Panc1 (cell line): Measurements from ENCODE around the gene MTMR8. TPM values are rescaled to one million over a fixed set of nuclear protein-coding genes. Genes with fewer than 3 reads are reported as not detected.

Source experiments
- ATAC-seq: fragments of 200-7000 bp; cut with Tn5 transposase; 2 replicates; pipeline ENCODE4 v1.9.1; 2020; ENCODE audit warnings: mild to moderate bottlenecking, moderate library complexity
- Bru-seq: library from RNA; stranded (reverse); fragments of 400-500 nt; gene quantifications from one replicate; lab custom pipeline; 2021; lab: Mats Ljungman, UMichigan
- BruChase-seq, 2 experiments: library from RNA; stranded (reverse); fragments of 400-500 nt; gene quantifications; one replicate each; lab custom pipeline; 2021; lab: Mats Ljungman, UMichigan
- BruUV-seq: library from RNA; stranded (reverse); fragments of 400-500 nt; replicated peaks from 2 replicates; lab custom pipeline; 2021; lab: Mats Ljungman, UMichigan
- CTCF ChIA-PET: fragments of 300-600 bp; sonication (Branson Sonifier 250); formaldehyde crosslinking; loops from one replicate; lab custom pipeline; 2022; ENCODE audit warnings: antibody characterized with exemption; lab: Charles Lee
- POLR2A ChIA-PET: fragments of 300-600 bp; sonication (Branson Sonifier 250); formaldehyde crosslinking; loops from one replicate; lab custom pipeline; 2022; ENCODE audit warnings: antibody characterized with exemption; lab: Charles Lee
- DNase-seq: peaks from one replicate; pipeline ENCODE4 v3.0.0-alpha.2; 2010; ENCODE audit warnings: low read depth, low spot score
- H3K27ac ChIP-seq: 2 replicates; pipeline ENCODE4 v1.5.1; 2011; ENCODE audit warnings: mild to moderate bottlenecking, low read length, inconsistent platforms
- H3K27me3 ChIP-seq: fragments of 200-500 bp; sonication (Bioruptor generic); 2 replicates; pipeline ENCODE4 v1.6.0; 2014; ENCODE audit warnings: low read length, inconsistent platforms; ENCODE audit not compliant: control insufficient read depth, insufficient read depth
- H3K36me3 ChIP-seq: fragments of 200-500 bp; sonication (Bioruptor generic); 2 replicates; pipeline ENCODE4 v1.5.1; 2014; ENCODE audit warnings: inconsistent platforms, mild to moderate bottlenecking, low read length, moderate library complexity; ENCODE audit not compliant: control insufficient read depth, insufficient read depth
- H3K4me1 ChIP-seq: 2 replicates; pipeline ENCODE4 v1.5.1; 2011; ENCODE audit warnings: inconsistent platforms, mild to moderate bottlenecking, low read length, moderate library complexity; ENCODE audit not compliant: control insufficient read depth, insufficient read depth
- H3K4me3 ChIP-seq, 2 experiments: 2 replicates each; pipeline ENCODE4 v1.5.1; 2011 to 2012; ENCODE audit warnings: low read depth in 2 of 2, low read length in 2 of 2, mild to moderate bottlenecking in 2 of 2, inconsistent platforms in 1 of 2, moderate library complexity in 1 of 2
- H3K9me3 ChIP-seq: fragments of 200-500 bp; sonication (Bioruptor generic); 2 replicates; pipeline ENCODE4 v1.5.1; 2014; ENCODE audit warnings: low read depth, mild to moderate bottlenecking, inconsistent platforms, low read length, moderate library complexity; ENCODE audit not compliant: control insufficient read depth, insufficient read depth
- POLR2AphosphoS5 ChIP-seq: IDR thresholded peaks from 2 replicates; pipeline ENCODE4 v1.6.1; 2012; ENCODE audit warnings: mild to moderate bottlenecking, low read depth, low read length, moderate library complexity
- REST ChIP-seq, 2 experiments: IDR thresholded peaks; 2 replicates each; pipeline ENCODE4 v1.6.1; 2011 to 2012; ENCODE audit warnings: low read depth in 2 of 2, control low read depth in 1 of 2, low read length in 1 of 2, mild to moderate bottlenecking in 1 of 2, moderate library complexity in 1 of 2; ENCODE audit not compliant: insufficient read depth in 1 of 2
- SIN3A ChIP-seq: IDR thresholded peaks from 2 replicates; pipeline ENCODE4 v1.6.1; 2012; ENCODE audit warnings: low read depth, mild to moderate bottlenecking, low read length, moderate library complexity, borderline replicate concordance; ENCODE audit not compliant: insufficient read depth
- TCF7L2 ChIP-seq: IDR thresholded peaks from 2 replicates; pipeline ENCODE4 v1.6.1; 2011; ENCODE audit warnings: mild to moderate bottlenecking, low read depth, low read length, inconsistent platforms
- in situ Hi-C: cut with HindIII; loops from 2 replicates; pipeline ENCODE4 v1.10.0; 2016; ENCODE audit warnings: low sequenced_read_pairs, low pct_unique_long_range_greater_than_20kb
- intact Hi-C: fragments of 100-400 bp; cut with micrococcal nuclease; formaldehyde crosslinking; loops from one replicate; pipeline ENCODE4 v1.10.0; 2022; ENCODE audit not compliant: unreplicated experiment
- long read RNA-seq: library from polyadenylated mRNA; unstranded; transcript quantifications from one replicate; pipeline ENCODE4 v2.0.0, GENCODE V29; 2021; ENCODE audit not compliant: unreplicated experiment
- polyA plus RNA-seq: library from polyadenylated mRNA; unstranded; fragments of >200 nt; gene quantifications from one replicate; pipeline ENCODE4 v1.2.1, GENCODE V29; 2012; ENCODE audit warnings: missing spikeins; ENCODE audit not compliant: insufficient read length
- total RNA-seq: library from RNA; stranded (reverse); gene quantifications from one replicate; pipeline ENCODE4 v1.2.1, GENCODE V29; 2021; ENCODE audit not compliant: unreplicated experiment
- TF ChIP-seq, protein P1 (sequence below): fragments of 450-650 bp; IDR thresholded peaks from 2 replicates; pipeline ENCODE4 v1.5.1; 2017; ENCODE audit warnings: mild to moderate bottlenecking

The MTMR8 gene
- 1.3 TPM for total RNA-seq
- polyA plus RNA-seq = 0.55 TPM
- percentile 39 among the genes with signal in this experiment for Bru-seq, nascent RNA
- BruChase-seq, experiment 1, labeled RNA remaining after a 2-hour chase = percentile 42 among the genes with signal in this experiment
- BruChase-seq, experiment 2, labeled RNA remaining after a 6-hour chase = percentile 36 among the genes with signal in this experiment
- long read RNA-seq, partial matches to known transcripts = 1 of 5 reads
- long read RNA-seq, other reads (novel, unspliced or antisense) = 4 of 5 reads

GRCh38 chrX:64394874-64395567, at the start of gene MTMR8:
Gene MTMR8 (minus strand): TSS chrX:64395452. CDS start chrX:64395363, 89 bp downstream.
- H3K4me1 ChIP-seq = no peaks in the 10 kb centered on the region
- in situ Hi-C loops (no loop called here), intact Hi-C loops (no loop called here)
- H3K27me3 ChIP-seq = no peaks in the 10 kb centered on the region
- H3K27ac ChIP-seq = peak within 1 kb of the TSS; percentile 57; the same call in 1 of the 2 replicates
- TF ChIP-seq REST (IDR thresholded peaks at IDR 0.05; ENCODE audit: insufficient read depth in 1 of 2, low read depth in 2 of 2, low read length in 1 of 2) = no peak
- no peak for TF ChIP-seq POLR2AphosphoS5
- TF ChIP-seq, protein P1, sequence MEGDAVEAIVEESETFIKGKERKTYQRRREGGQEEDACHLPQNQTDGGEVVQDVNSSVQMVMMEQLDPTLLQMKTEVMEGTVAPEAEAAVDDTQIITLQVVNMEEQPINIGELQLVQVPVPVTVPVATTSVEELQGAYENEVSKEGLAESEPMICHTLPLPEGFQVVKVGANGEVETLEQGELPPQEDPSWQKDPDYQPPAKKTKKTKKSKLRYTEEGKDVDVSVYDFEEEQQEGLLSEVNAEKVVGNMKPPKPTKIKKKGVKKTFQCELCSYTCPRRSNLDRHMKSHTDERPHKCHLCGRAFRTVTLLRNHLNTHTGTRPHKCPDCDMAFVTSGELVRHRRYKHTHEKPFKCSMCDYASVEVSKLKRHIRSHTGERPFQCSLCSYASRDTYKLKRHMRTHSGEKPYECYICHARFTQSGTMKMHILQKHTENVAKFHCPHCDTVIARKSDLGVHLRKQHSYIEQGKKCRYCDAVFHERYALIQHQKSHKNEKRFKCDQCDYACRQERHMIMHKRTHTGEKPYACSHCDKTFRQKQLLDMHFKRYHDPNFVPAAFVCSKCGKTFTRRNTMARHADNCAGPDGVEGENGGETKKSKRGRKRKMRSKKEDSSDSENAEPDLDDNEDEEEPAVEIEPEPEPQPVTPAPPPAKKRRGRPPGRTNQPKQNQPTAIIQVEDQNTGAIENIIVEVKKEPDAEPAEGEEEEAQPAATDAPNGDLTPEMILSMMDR = no peak
- TF ChIP-seq TCF7L2 = no peak
- no peak for TF ChIP-seq SIN3A
- POLR2A ChIA-PET = no interaction called here
- CTCF ChIA-PET = interaction anchor here (0.6 kb wide), 1 partner anchor 1720 kb away, joined by 3 read pairs; no protein-coding TSS in a partner anchor
- H3K4me3 ChIP-seq = peak within 1 kb of the TSS; percentile 53 to 77
- no TSS peak for BruUV-seq
- H3K9me3 ChIP-seq = no peaks in the 10 kb centered on the region
- no peaks in the 10 kb centered on the region for H3K36me3 ChIP-seq
- peak; percentile 95 for ATAC-seq
- no peak for DNase-seq

- CTCF ChIA-PET = interaction anchor here (0.6 kb wide), 1 partner anchor 473 kb away, joined by 5 read pairs; no protein-coding TSS in a partner anchor
- no peaks in the 10 kb centered on the region for H3K9me3 ChIP-seq
- H3K27ac ChIP-seq = no peak overlapping the region
- no peaks in the 10 kb centered on the region for H3K36me3 ChIP-seq
- BruUV-seq = no TSS peak
- DNase-seq = no peak
- no peaks in the 10 kb centered on the region for H3K27me3 ChIP-seq
- TF ChIP-seq, protein P1 = no peak
- TF ChIP-seq TCF7L2 = no peak
- no peak for TF ChIP-seq SIN3A
- TF ChIP-seq POLR2AphosphoS5 = no peak
- TF ChIP-seq REST (IDR thresholded peaks at IDR 0.05; ENCODE audit: insufficient read depth in 1 of 2, low read depth in 2 of 2, low read length in 1 of 2) = no peak
- intact Hi-C loops (no loop called here), in situ Hi-C loops (no loop called here)
- ATAC-seq = no peak
- POLR2A ChIA-PET = no interaction called here
- no peaks in the 10 kb centered on the region for H3K4me1 ChIP-seq
- no peak overlapping the region for H3K4me3 ChIP-seq
Measured at GRCh38 chrX:64439551-64439950, 44.3 kb upstream of the MTMR8 start.
